ENCODE measurements around the gene MXRA8.

MXRA8 gene

GRCh38 chr1:1330366-1331067 is 27.8 kb downstream of the MXRA8 start:
- no peak for TF ChIP-seq CTCF (IDR thresholded peaks at IDR 0.05; ENCODE audit: insufficient read depth, low read length, poor library complexity, severe bottlenecking)
- Histone ChIP-seq H3K27me3 (replicated peaks; ENCODE audit: control insufficient read depth, insufficient read depth, low read length) (no peaks in the 10 kb centered on the region), H3K4me3 (replicated peaks; ENCODE audit: low read depth, low read length) (no peak overlapping the region), H3K36me3 (ENCODE audit: control insufficient read depth, insufficient read depth, low read length) (peaks cover 6% of the 10 kb centered on the region)
- no peak for DNase-seq (ENCODE audit: extremely low read depth, insufficient read length)

- no peak for TF ChIP-seq CTCF (IDR thresholded peaks at IDR 0.05; ENCODE audit: insufficient read depth, low read length, poor library complexity, severe bottlenecking)
- H3K36me3 ChIP-seq (ENCODE audit: control insufficient read depth, insufficient read depth, low read length), result peaks cover 6% of the 10 kb centered on the region
- H3K27me3 ChIP-seq (replicated peaks; ENCODE audit: control insufficient read depth, insufficient read depth, low read length), result no peaks in the 10 kb centered on the region
- DNase-seq (ENCODE audit: extremely low read depth, insufficient read length), result no peak
- H3K4me3 ChIP-seq (replicated peaks; ENCODE audit: low read depth, low read length), result no peak overlapping the region
These were observed 28.8 kb downstream of the MXRA8 start for GRCh38 chr1:1329304-1330210.

- H3K27me3 ChIP-seq (replicated peaks; ENCODE audit: control insufficient read depth, insufficient read depth, low read length), result no peaks in the 10 kb centered on the region
- H3K36me3 ChIP-seq (ENCODE audit: control insufficient read depth, insufficient read depth, low read length), result peaks cover 6% of the 10 kb centered on the region
- no peak overlapping the region for H3K4me3 ChIP-seq (replicated peaks; ENCODE audit: low read depth, low read length)
- no peak for DNase-seq (ENCODE audit: extremely low read depth, insufficient read length)
- TF ChIP-seq CTCF (IDR thresholded peaks at IDR 0.05; ENCODE audit: insufficient read depth, low read length, poor library complexity, severe bottlenecking), result no peak
These were observed 30.1 kb downstream of the MXRA8 start for GRCh38 chr1:1328254-1328653.

GRCh38 chr1:1327291-1327690 is 31.1 kb downstream of the MXRA8 start:
- Histone ChIP-seq H3K27me3 (replicated peaks; ENCODE audit: control insufficient read depth, insufficient read depth, low read length) (no peaks in the 10 kb centered on the region), H3K4me3 (replicated peaks; ENCODE audit: low read depth, low read length) (no peak overlapping the region), H3K36me3 (ENCODE audit: control insufficient read depth, insufficient read depth, low read length) (peaks cover 6% of the 10 kb centered on the region)
- TF ChIP-seq CTCF (IDR thresholded peaks at IDR 0.05; ENCODE audit: insufficient read depth, low read length, poor library complexity, severe bottlenecking), result no peak
- no peak for DNase-seq (ENCODE audit: extremely low read depth, insufficient read length)

GRCh38 chr1:1326075-1326605 is 32.2 kb downstream of the MXRA8 start:
- DNase-seq (ENCODE audit: extremely low read depth, insufficient read length), result no peak
- H3K27me3 ChIP-seq (replicated peaks; ENCODE audit: control insufficient read depth, insufficient read depth, low read length), result no peaks in the 10 kb centered on the region
- H3K36me3 ChIP-seq (ENCODE audit: control insufficient read depth, insufficient read depth, low read length), result peaks cover 9% of the 10 kb centered on the region
- H3K4me3 ChIP-seq (replicated peaks; ENCODE audit: low read depth, low read length), result peak overlapping the region; percentile 96
- no peak for TF ChIP-seq CTCF (IDR thresholded peaks at IDR 0.05; ENCODE audit: insufficient read depth, low read length, poor library complexity, severe bottlenecking)
